Embryonic facial prominence (tissue), 1 donor: ENCODE data around the gene TARS2.

ENCODE experiments used
- DNase-seq: peaks from one replicate; pipeline ENCODE4 v3.0.0-alpha.2; 2016; ENCODE audit errors: extremely low spot score

The TARS2 gene, protein sequence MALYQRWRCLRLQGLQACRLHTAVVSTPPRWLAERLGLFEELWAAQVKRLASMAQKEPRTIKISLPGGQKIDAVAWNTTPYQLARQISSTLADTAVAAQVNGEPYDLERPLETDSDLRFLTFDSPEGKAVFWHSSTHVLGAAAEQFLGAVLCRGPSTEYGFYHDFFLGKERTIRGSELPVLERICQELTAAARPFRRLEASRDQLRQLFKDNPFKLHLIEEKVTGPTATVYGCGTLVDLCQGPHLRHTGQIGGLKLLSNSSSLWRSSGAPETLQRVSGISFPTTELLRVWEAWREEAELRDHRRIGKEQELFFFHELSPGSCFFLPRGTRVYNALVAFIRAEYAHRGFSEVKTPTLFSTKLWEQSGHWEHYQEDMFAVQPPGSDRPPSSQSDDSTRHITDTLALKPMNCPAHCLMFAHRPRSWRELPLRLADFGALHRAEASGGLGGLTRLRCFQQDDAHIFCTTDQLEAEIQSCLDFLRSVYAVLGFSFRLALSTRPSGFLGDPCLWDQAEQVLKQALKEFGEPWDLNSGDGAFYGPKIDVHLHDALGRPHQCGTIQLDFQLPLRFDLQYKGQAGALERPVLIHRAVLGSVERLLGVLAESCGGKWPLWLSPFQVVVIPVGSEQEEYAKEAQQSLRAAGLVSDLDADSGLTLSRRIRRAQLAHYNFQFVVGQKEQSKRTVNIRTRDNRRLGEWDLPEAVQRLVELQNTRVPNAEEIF

DNA sequence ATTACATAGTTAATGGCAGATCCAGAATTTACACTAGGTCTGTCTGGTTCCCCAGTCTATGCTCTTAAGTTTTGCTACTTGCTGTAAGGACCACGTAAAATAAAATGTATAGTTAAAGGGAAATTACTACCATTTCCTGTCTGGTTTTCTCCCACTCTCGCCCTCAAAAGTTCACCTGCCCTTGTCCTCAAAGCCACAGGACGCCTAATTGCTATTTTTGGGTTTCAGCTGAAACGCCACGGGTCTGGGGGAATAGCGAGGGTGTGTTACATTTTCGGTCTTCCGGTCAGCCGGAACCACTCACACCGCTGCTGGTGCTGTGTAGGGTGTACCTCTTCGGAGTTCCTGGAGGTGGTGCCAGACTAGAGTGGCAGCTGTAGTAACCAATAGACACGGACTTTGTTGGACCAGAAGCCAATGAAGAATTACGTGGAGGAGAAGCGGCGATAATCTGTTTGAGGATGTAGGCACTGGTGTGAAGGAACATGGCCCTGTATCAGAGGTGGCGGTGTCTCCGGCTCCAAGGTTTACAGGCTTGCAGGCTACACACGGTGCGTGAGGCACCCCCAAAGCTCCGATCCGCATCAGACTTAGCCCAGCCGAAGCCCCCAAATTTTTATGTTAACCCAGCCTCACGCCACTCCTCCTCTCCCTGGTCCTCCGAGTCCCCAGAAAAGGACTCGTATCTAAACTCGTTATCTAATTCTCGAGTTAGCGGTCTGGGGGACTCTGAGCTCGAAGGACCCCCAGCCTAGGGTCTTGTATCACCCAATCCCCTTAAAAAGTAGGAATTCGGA is at the start of gene TARS2:
Gene TARS2, plus strand, starts transcription at position 454 of the 797 bp plus-strand sequence. Its CDS starts 32 bp downstream, at position 486.
- DNase-seq, result peak; percentile 95

DNA sequence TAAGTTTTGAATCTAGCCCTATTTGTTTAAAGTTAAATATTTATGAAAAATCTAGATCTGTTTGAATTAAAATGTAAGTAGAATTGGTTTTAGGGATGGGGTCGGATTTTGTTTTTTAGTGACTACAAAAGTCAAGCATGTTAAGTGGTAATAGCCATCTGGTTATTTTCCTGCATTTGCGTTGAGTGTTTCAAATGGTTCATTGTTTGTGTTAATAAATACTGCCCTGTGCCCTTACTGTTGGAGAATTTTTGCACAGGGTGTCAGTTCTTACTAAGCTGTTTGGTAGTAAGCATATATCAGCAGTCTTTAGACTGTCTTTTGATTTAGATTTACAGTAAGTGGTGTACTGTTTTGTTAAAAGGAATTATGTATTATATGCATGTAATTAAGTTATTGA is 46.1 kb upstream of the TARS2 start:
- no peak for DNase-seq

DNA sequence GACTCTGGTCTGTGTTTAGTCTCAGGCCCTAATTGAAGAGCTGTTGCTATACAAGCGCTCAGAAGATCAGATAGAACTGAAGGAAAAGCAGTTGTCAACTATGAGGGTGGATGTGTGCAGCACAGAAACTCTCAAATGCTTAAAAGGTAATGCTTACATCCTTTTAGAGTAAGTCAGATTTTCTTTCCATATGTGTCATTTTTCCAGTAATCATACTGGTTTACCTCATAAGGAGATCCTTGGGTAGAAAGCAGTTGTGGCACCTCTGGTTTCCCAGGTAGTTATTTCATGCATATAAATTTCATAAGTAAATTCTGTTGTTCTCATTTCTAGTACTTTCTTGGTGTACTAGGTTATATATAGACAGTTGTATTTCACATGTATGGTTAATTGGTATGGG is 43.0 kb upstream of the TARS2 start:
- no peak for DNase-seq

GRCh38 chr1:150456146-150456647 is 31.0 kb upstream of the TARS2 start:
- no peak for DNase-seq

- DNase-seq, result no peak
Observed at GRCh38 chr1:150464422-150464826, 22.8 kb upstream of the TARS2 start.

- no peak for DNase-seq
Observed at GRCh38 chr1:150466964-150467363, 20.3 kb upstream of the TARS2 start.

DNA sequence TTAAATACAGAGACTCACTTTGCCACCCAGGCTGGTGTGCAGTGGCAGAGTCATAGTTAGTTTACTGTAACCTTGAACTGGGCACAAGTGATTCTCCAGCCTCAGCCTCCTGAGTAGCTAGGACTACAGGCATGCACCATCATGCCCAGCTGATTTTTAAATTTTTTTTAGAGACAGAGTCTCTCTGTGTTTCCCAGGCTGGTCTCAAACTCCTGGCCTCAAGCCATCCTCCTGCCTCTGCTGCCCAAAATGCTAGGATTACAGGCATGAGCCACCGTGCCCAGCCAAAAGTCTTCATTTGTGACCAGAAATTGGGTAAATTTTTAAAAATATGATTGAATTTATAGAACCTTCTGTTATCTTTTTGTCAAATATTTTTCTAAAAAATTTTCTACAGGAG is 17.9 kb upstream of the TARS2 start:
- DNase-seq, result no peak

GRCh38 chr1:150472601-150473200 is 14.5 kb upstream of the TARS2 start:
- no peak for DNase-seq

DNA sequence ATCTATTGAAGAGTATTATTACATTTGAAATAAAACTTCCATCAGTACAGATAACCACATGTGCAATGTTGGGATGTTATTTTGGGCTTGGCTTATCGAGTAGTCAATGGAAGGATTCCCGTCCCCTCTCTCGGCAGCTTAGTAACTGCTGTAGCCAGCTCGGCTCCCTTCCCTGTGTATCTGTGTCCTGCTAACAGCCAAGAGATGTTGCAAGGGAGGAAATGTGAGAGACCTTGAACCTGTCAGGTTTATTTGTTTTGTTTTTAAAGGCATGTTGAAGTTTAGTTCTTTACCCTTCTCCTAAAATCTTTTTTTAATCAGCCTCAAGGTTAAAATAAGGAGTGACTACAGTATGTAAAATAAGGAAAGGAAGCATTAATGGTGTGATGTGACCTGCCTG is 13.6 kb upstream of the TARS2 start:
- no peak for DNase-seq

- no peak for DNase-seq
Observed at GRCh38 chr1:150474869-150475268, 12.3 kb upstream of the TARS2 start.

GRCh38 chr1:150476754-150477153 is 10.5 kb upstream of the TARS2 start:
- DNase-seq, result no peak

- DNase-seq, result no peak
Observed at GRCh38 chr1:150477320-150477719, 9.9 kb upstream of the TARS2 start.

- DNase-seq, result no peak
Observed at GRCh38 chr1:150477733-150478132, 9.5 kb upstream of the TARS2 start.

DNA sequence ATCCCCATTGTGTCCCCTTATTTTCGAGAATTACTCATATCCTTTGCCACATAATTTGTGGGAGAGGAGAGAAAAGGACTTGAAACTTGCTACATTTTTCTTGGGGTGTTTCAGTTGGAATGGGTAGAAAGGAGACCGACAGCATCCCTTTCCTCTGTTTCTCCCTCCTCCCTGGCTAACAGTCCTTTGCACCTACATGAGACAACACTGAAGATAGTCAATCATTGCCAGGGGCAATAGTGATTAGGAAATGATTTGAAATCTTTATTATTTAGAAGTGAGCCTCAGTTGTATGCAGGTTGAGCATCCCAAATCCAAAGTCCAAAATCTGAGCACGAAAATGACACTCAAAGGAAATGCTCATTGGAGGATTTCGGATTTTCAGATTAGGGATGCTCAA is 7.8 kb upstream of the TARS2 start:
- DNase-seq, result no peak

DNA sequence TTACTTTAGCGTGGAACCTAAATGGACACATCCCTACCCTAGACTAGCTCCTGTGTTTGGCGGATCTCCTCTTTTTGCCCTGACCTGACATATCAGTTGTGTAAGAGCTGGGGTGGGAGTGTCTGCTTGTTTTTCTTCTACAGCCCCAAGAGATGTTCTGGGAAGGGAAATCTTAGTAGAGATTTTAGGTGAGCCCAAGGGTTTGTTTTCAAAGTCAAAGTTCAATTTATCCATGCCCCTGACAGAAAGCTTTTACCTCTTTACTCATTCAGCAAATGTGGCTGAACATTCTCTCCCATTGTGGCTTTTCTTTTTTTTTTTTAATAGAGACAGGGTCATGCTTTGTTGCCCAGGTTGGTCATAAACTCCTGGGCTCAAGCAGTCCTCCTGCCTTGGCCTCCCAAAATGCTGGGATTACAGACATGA is 7.3 kb upstream of the TARS2 start:
- no peak for DNase-seq

DNA sequence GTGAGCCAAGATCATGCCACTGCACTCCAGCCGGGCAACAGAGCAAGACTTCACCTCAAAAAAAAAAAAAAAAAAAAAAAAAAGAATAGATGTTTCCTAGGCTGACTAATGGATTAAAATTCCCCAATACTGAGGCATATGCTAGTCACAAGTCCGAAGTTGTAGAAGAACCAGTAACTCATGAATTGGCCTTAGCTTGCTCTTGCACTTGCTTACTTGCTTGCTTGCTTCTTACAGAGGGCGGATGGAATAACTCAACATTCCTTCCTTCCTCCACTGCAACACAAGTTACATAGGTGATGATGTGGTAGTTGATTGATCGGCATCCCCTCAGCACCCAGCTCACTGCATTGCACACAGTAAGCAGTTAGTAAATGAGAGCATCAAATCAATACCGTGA is 2.8 kb upstream of the TARS2 start:
- DNase-seq, result no peak

DNA sequence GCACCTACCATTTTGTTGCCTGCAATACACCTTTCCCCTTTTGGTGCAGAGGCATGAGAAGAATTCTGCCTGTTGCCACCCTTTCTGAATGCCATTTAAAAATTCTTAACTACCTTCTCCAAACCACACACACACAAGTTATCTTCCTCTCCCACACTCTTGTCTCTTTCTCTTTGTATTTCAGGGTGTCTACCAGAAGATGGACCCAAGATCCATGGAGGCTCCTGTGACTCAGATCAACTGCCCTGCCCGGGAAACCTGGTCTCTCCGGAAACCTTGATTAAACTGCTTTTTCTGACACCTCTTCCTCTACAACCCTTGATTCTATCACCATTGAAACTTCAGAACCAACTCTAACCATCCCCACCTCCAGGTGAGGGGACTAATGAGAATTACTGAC is 2.4 kb upstream of the TARS2 start:
- no peak for DNase-seq

DNA sequence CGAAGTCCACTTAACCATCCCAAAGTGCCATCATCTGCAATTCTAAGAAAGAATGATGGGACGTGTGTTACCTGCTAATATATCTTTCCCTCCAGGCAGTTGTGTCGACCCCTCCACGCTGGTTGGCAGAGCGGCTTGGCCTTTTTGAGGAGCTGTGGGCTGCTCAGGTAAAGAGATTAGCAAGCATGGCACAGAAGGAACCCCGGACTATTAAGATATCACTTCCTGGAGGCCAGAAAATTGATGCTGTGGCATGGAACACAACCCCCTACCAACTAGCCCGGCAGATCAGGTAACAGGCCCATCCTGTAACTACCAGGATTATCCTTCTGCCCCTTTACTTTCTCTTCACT is 520 bp downstream of the TARS2 start:
- DNase-seq, result no peak

DNA sequence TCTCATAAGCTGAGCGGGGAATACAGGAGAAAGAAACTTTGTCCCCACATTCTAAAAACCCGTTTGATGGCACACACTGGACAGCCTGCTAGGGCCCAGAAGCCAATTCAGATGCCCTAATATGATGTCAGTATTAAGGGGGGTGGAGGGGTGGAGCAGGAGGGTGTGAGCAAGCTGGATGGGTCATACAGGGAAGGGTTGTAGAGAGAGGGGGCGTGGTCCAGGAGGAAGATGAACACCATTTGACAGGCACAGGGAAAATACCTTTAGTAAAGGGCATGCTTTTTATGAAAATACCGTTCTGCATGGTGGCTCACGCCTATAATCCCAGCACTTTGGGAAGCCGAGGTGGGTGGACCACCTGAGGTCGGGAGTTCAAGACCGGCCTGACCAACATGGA is 6.0 kb downstream of the TARS2 start:
- no peak for DNase-seq

DNA sequence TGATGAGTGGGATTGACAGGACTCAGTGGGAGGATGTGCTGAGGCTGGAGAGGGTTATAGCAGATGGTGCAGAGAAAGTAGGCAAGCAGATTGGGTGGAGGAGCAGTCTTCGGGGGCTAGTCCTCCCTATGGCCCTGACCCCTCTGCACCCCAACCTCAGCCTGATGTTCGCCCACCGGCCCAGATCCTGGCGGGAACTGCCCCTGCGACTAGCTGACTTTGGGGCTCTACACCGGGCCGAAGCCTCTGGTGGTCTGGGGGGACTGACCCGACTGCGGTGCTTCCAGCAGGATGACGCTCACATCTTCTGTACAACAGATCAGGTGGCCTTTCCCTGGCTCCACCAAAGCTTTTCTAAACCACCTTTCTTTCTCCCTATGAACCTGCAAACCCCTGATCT is 11.1 kb downstream of the TARS2 start:
- no peak for DNase-seq

DNA sequence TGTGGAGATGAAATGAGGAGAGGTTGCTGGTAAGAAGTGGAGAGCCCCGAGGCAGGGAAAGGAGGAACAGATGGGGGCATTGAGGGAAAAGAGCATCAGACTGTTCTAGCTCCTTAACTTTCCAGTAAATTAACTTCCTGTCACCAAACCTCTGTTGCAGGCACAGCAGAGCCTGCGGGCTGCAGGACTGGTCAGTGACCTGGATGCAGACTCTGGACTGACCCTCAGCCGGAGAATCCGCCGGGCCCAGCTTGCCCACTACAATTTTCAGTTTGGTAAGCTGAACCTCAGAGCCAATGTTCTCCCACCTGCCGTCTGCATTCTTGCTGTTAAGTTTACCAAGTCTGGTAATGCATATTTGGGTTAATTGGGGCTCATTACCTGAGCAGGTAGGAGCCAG is 18.2 kb downstream of the TARS2 start:
- DNase-seq, result no peak
